NCI-H524 treated with DMSO at 0.1 percent for 48 hours (cell line): ENCODE results near the gene CMSS1.
"Not testable (repeated sequence)": the region's sequence is repeated elsewhere in the genome, so short reads cannot be mapped to it uniquely, and the experiment has no call there.

ENCODE experiments used
- DNase-seq: peaks from one replicate; lab custom pipeline; 2025; lab: John Stamatoyannopoulos, UW

Gene CMSS1

GRCh38 chr3:100024520-100025303, 207.1 kb downstream of the CMSS1 start:
- no peak for DNase-seq

- DNase-seq: no peak
Observed at GRCh38 chr3:100027321-100027720, 209.7 kb downstream of the CMSS1 start.

GRCh38 chr3:100029052-100029451, 211.4 kb downstream of the CMSS1 start:
- DNase-seq: no peak

GRCh38 chr3:100029689-100030088, 212.0 kb downstream of the CMSS1 start:
- no peak for DNase-seq

- DNase-seq: no peak
Observed at GRCh38 chr3:100030346-100030745, 212.7 kb downstream of the CMSS1 start.

GRCh38 chr3:100030914-100031425, 213.3 kb downstream of the CMSS1 start:
- DNase-seq: no peak

GRCh38 chr3:100032243-100032642, 214.6 kb downstream of the CMSS1 start:
- DNase-seq: peak; percentile 26

GRCh38 chr3:100033184-100033583, 215.5 kb downstream of the CMSS1 start:
- DNase-seq: no peak

GRCh38 chr3:100033903-100034471, 216.3 kb downstream of the CMSS1 start:
- no peak for DNase-seq

- no peak for DNase-seq
Observed at GRCh38 chr3:100039075-100039474, 221.4 kb downstream of the CMSS1 start.

- no peak for DNase-seq
Observed at GRCh38 chr3:100040451-100041225, 223.0 kb downstream of the CMSS1 start.

GRCh38 chr3:100041328-100041749, 223.7 kb downstream of the CMSS1 start:
- no peak for DNase-seq

- no peak for DNase-seq
Observed at GRCh38 chr3:100042166-100042981, 224.7 kb downstream of the CMSS1 start.

- no peak for DNase-seq
Observed at GRCh38 chr3:100043271-100043670, 225.6 kb downstream of the CMSS1 start.

GRCh38 chr3:100044369-100044768, 226.7 kb downstream of the CMSS1 start:
- DNase-seq: no peak

- DNase-seq: no peak
Observed at GRCh38 chr3:100045696-100046095, 228.0 kb downstream of the CMSS1 start.

GRCh38 chr3:100046986-100047385, 229.3 kb downstream of the CMSS1 start:
- no peak for DNase-seq

- no peak for DNase-seq
Observed at GRCh38 chr3:100047455-100048141, 229.9 kb downstream of the CMSS1 start.

- DNase-seq: no peak
Observed at GRCh38 chr3:100048248-100048647, 230.6 kb downstream of the CMSS1 start.

GRCh38 chr3:100051513-100051912, 233.9 kb downstream of the CMSS1 start:
- DNase-seq: not testable (repeated sequence)

- no peak for DNase-seq
Observed at GRCh38 chr3:100053951-100054620, 236.4 kb downstream of the CMSS1 start.
